ENCODE results near the gene THRB.

THRB gene

GRCh38 chr3:24166515-24166914, 328.1 kb downstream of the THRB start:
- no peak for DNase-seq

DNA sequence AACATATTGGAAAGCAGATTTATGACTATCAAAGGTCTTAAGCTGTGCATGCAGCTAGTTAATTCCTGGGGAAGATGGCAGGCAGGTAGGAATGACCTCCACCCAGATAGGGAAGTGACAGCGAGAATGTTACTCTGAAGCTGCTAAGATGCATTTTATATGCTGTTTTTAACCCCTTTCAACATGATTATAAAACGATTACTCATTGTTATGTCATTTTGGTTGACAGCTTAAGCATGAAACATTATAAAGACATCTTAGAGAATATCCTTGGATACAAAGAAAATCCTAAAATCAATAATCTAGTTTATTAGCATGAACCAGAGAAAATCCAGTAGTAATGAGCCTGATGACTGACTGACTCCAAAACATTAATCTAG, 329.1 kb downstream of the THRB start:
- DNase-seq = no peak

GRCh38 chr3:24164967-24165602, 329.6 kb downstream of the THRB start:
- no peak for DNase-seq

DNA sequence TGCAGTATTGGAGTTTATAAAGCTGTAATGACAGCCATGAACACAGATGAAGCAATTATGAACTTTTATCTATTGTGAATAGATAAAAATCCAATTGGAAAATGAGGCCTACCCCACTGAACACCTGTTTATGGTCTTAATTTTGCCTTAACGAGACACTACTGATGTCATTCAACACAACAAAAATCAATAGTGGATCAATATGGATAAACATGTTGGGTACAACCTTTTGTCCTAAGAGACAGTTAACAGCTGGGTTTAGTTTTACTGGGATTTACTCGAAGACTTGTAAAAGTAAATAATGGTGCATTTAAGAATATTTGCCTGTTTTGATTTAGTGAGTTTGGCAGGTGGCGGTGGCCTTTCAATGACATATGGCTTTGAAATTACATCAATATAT, 331.7 kb downstream of the THRB start:
- DNase-seq = no peak

DNA sequence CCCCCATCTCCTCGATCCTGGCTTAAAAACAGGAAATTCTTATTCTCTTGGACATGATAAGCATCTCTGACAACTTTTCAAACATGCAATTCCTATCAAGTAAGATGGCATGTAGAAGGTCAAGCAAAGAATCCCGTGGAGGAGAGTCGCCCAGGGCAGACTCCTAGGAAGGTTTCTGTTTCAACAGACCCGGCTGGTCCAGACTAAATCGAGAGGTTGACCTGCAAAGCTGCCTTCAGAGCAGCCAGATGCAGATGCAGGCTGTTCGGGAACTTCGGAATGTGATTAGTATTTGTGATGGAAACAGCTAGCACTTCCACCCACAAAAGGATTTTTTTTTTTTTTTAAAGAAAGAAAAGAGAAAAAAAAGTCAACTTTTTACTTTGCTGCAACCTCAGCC, 332.8 kb downstream of the THRB start:
- no peak for DNase-seq

GRCh38 chr3:24160424-24161095, 334.1 kb downstream of the THRB start:
- peak; percentile 42 for DNase-seq

DNA sequence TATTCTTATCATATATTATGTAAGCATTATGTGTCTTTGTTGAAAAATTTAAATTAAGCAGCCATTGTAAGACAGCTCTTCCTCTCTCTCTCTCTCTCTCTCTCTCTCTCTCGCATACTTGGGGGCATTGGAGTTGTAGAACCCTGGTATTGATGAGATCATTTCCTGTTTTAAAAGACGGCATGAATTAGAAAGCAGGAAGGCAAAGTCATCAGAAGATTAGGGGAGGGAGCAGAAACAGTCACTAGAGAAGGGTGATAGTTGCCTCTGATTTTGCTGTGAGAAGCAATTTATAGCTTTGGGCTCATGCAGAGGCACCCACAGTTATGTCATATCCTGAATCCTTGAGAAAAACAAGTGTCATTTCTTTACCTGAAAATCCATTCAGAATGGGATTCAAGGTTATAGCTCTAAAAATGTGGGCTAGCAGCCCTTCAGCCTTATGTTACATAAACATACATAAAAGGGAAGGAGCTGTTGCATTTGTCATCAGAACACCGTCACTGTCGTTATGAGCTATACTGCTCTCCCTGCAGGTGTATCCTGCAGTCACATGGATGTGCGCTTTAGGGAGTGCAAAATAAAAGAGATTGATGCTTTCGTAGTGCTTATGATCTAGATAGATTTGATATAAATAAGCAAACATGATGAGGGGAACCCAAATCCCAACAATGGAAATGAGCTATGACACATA, 335.7 kb downstream of the THRB start:
- DNase-seq = no peak

DNA sequence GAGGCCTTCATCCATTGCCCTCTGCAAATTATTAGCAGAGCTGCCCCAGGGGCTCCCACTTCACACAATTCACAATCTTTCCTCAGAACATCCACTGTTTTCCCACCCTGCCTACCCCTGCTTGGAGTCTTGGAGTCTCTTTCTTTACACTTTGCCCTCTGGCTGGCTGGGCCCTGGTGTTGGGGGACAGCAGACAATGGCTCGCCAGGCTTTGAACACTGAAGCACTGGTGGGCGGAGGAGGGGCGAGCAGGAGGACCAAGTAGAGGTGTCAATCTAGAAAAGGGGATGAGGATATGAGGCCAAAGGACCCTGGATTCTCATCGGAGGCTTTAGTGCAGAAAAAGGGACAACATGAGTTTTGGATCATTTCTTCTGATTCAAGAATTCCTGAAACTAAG, 337.5 kb downstream of the THRB start:
- DNase-seq = no peak

DNA sequence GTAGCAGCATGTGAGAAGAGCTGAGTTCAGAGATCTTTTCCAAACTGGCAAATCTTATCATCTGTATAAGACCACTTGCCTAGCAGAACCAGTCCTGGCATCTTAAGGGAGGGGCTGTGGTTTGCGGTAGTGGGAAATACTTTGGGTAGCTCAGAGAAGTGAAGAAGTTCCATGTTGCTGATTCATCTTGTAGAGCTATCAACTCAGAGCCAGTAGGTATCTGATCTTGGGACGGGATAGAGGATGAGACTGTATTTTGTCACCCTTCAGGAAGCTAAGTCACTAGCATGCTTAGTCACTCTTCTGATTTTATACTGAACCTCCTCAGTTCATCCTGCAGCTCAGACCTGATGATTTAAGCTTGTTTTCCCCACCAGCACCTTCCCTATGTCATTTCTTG, 338.2 kb downstream of the THRB start:
- peak; percentile 74 for DNase-seq

GRCh38 chr3:24155276-24155675, 339.4 kb downstream of the THRB start:
- DNase-seq = no peak

DNA sequence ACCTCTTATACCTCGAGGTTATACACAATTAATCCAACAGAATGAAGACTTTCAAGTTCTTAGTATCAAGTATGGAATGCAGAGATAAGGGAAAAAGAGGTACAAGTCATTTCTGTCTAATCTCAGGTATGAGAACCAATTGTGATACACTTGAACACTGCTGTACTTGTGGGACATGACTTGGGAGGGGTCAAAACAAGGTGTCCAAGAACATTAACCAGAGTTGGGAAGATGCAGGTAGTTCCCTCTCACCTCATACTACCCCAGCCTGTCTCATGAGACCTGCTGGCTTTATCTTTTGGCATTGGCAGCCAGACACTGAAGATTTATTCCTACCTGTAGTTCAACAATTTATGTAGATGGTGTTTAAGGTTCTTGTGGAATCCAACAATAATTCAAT, 339.9 kb downstream of the THRB start:
- DNase-seq = no peak

DNA sequence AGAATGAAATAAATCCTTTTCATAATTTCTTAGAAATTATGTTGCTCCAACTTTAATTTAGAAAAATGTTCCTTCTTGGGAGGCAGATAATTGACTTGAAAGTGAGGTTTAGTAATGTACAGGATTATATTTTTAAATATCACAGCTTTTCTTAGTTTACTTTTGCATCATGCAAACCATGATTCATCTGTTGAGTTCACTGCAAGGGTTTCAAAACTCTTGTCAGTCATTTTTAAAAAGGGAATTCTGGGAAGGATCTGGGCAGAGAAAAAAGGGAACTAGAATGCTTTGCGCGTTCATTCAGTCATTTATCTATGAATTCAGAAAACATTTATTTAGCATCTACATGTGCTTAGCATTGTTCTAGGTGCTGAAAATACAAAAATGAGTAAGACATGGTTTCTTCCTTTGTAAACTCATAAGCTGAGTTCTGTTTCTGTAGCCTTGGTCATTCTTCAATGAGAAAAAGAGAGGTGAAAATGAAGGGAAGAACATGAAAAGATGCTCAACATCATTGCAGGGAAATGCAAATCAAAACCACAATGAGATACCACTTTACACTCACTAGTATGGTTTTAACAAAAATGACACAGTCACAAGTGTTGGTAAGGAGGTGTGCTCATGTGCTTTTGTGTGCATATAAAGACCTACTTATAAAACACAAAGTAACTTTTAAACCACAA, 340.5 kb downstream of the THRB start:
- DNase-seq = no peak

DNA sequence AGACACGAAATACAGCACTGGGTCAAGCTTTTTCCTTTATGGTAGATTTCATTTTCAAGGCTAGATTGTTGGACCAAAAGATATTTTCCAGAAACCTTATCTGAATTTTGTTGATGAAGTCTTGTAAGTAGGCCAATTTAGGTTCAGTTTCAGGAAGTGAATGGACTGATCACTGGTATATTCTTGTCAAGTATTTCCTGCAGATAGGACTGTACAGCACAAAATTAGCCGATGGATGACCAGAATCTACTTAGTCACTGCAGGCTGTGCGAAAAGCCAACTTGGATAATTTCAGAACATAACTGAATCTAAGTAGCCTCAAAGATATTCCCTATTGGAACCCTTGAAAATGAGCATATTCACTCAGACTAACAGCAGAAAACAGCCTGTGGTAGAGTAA, 343.1 kb downstream of the THRB start:
- DNase-seq = no peak

DNA sequence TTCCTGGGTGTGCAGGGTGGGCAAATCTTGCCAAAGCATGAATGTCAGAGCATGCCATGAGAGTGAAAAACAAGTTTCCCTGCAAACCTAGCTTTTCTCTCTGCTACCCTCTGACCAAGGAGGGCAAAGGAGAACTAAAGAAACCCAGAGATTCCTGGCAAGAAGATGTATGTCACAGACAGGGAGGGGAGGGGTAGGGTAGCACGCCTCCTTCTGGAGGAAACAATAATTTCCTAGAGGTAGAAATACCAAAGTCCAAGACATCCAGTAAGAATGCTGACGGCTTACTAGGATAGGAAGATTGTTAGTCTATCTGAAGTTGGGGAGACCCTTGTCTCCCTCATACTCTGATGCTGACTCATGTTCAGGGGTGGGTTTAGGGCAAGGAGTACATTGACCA, 345.6 kb downstream of the THRB start:
- no peak for DNase-seq

DNA sequence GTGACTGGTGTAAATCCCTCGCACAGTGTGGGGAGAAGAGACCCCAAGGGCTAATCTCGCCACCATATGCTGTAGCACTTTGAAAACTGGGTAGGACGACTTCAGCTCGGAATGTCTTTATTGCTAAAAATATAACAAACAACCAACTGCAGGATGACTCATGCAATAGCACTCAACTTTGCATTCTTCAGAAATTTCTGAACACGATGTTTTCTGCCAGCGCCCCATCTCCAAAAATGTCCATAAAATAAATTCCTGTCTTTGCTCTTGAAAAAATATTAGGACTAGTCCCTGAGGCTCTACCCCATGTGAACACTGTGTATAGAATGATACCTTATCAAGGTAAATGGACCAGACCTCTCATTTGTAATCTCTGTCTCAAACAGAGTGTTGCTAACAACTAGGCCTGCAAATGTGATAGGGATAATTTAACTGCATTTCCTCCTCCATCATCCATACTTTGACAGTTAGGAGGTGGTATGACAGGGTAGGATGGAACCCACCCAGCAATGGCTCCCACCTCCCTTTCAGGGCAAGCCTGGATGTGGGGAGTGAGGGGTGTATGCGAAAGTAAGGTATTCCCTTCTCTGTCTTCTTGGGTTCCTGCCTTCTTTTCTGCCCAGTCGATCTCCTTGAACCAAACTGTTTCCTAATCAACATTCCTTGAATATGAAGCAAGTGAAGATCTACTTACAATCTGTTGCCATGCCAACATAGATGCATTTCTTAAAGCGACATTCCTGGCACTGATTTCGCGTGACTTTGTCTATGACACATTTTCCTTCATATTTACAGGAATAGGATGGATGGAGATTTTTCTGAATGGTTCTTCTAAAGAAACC, 348.4 kb downstream of the THRB start:
- DNase-seq = peak; percentile 90

- DNase-seq = peak; percentile 31
Observed at GRCh38 chr3:24145481-24145880, 349.2 kb downstream of the THRB start.

DNA sequence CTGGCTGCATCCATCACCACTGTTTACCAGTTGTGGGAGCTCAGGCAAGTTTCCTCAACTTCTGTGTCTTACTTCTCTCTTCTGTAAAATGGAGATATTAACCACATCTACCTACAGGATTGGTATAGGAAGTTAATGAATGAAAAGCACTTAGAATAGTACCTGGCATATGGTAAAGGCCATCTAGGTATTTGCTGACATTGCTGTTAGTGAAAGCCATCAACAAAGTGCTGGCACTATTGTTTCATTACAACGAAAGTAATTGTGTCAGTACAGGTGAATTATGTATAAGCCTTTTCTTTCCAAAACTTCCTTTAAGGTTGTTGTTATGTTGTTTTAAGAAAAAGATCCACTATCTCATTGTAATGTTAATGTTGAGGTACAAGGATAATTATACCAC, 352.5 kb downstream of the THRB start:
- no peak for DNase-seq

- no peak for DNase-seq
Observed at GRCh38 chr3:24141548-24141947, 353.1 kb downstream of the THRB start.

DNA sequence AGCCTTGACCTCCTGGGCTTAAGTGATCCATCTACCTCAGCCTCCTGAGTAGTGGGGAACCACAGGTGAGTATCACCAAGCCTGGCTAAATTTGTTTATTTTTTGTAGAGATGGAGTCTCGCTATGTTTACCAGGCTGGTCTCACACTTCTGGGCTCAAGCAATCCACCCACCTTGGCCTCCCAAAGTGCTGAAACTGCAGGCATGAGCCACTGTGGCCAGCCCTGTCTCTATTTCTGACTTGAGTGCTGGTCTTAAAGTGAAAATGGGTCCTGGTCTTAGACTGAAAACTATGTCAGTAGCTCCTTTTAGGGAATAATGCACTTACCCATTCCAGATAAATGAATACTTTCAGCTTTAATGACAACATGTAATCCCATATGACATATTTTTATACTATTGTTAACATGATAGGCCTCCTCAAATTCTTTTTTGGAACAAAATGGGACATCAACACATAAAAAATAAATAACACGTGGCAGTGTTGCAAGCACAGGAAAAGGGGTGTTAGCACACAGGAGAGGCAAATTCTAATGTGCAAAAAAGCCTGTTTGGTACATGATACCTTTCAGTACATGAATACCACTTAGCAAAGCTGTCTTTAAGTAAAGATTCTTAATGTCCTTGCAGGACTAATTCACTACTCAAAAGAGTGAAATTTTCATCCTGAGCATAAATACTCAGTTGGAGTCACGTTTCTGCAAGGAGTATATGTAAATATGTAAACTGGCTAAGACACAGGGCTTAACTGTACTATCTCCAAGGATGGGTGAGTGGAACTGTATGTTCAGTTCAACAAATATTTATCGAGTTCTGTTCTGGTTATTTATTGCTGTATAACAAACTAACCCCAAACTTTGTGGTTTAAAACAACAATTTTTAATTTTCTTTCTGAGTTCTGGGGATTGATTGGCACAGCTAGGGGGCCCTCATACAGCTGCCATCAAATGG, 354.9 kb downstream of the THRB start:
- DNase-seq = no peak

- no peak for DNase-seq
Observed at GRCh38 chr3:24138876-24139256, 355.8 kb downstream of the THRB start.

GRCh38 chr3:24137958-24138875, 356.4 kb downstream of the THRB start:
- no peak for DNase-seq

All from fibroblast of upper back skin (primary cell).